HEK293T (cell line): ENCODE measurements around the gene KCNJ5.

Source experiments
- ARNT ChIP-seq: fragments of 450-650 bp; IDR thresholded peaks from 2 replicates; pipeline ENCODE4 v1.6.1; 2017; ENCODE audit warnings: mild to moderate bottlenecking
- BHLHE40 ChIP-seq: fragments of 450-650 bp; IDR thresholded peaks from 2 replicates; pipeline ENCODE4 v1.6.1; 2016; ENCODE audit warnings: mild to moderate bottlenecking, moderate library complexity, borderline replicate concordance
- FOXK2 ChIP-seq: fragments of 450-650 bp; IDR thresholded peaks from 2 replicates; pipeline ENCODE4 v1.6.1; 2016; ENCODE audit warnings: mild to moderate bottlenecking
- L3MBTL2 ChIP-seq: fragments of 450-650 bp; conservative IDR thresholded peaks from 2 replicates; pipeline ENCODE4 v1.6.1; 2016; ENCODE audit warnings: mild to moderate bottlenecking
- LEF1 ChIP-seq: fragments of 450-650 bp; IDR thresholded peaks from 2 replicates; pipeline ENCODE4 v1.6.1; 2017; ENCODE audit warnings: mild to moderate bottlenecking, borderline replicate concordance
- SP1 ChIP-seq: fragments of 450-650 bp; IDR thresholded peaks from 2 replicates; pipeline ENCODE4 v1.6.1; 2017
- TARDBP ChIP-seq: fragments of 450-650 bp; IDR thresholded peaks from 2 replicates; pipeline ENCODE4 v1.6.1; 2016
- ZNF384 ChIP-seq: fragments of 450-650 bp; IDR thresholded peaks from 2 replicates; pipeline ENCODE4 v1.6.1; 2016

- TF ChIP-seq ARNT (no peak), SP1 (no peak), FOXK2 (no peak), ZNF384 (no peak), TARDBP (no peak), L3MBTL2 (no peak), BHLHE40 (no peak), LEF1 (no peak)
Observed at GRCh38 chr11:128867277-128867676, 23.9 kb upstream of the KCNJ5 start, which contains the start of gene KCNJ1.
